AG09319 (cell line): ENCODE results near the gene GOT1.

Experiments
- DNase-seq: peaks from one replicate; pipeline ENCODE4 v3.0.0-alpha.2; 2010; ENCODE audit warnings: low read depth; ENCODE audit errors: extremely low read depth
- CTCF ChIP-seq: IDR thresholded peaks from 2 replicates; pipeline ENCODE4 v1.5.1; 2011; ENCODE audit warnings: low read depth, mild to moderate bottlenecking, inconsistent platforms, low read length, moderate library complexity

Gene GOT1

GRCh38 chr10:99370993-99371392 lies 59.4 kb downstream of the GOT1 start:
- peak; percentile 49 for TF ChIP-seq CTCF
- DNase-seq: peak; percentile 20

GRCh38 chr10:99369551-99369950 lies 60.9 kb downstream of the GOT1 start:
- no peak for TF ChIP-seq CTCF
- DNase-seq: no peak

- no peak for DNase-seq
- no peak for TF ChIP-seq CTCF
Measured at GRCh38 chr10:99369126-99369525, 61.3 kb downstream of the GOT1 start.

- no peak for TF ChIP-seq CTCF
- no peak for DNase-seq
Measured at GRCh38 chr10:99368646-99369045, 61.8 kb downstream of the GOT1 start.

- no peak for TF ChIP-seq CTCF
- no peak for DNase-seq
Measured at GRCh38 chr10:99366666-99367065, 63.8 kb downstream of the GOT1 start.

GRCh38 chr10:99365736-99366135 lies 64.7 kb downstream of the GOT1 start:
- no peak for DNase-seq
- TF ChIP-seq CTCF: no peak

GRCh38 chr10:99365311-99365710 lies 65.1 kb downstream of the GOT1 start:
- DNase-seq: no peak
- TF ChIP-seq CTCF: no peak
